Fibroblast of skin of right quadriceps (primary cell): Measurements from ENCODE around the gene TTC12.

Source experiments
- DNase-seq: peaks from one replicate; pipeline ENCODE4 v3.0.0-alpha.2; 2013

TTC12 gene

DNA sequence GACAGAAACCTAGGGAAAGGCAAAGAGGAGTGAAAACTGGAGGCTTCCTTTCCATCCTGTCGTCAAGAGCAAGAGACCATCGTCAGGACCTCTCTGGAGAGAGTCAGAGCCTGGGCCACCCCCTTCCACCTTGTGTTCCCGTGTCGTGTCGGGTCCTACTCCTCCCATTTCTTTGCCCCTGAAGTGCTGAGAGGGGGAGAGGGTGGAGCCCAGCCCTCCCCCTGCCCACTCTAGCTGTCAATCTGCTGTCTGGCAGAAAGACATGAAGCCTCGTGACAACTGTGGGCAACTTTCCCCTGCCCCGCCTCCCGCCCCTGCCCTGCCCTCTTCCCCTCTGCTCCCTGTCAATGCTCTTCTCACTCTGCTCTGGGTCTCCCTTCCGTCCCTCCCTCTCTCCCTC is 93.8 kb downstream of the TTC12 start:
- DNase-seq: no peak

DNA sequence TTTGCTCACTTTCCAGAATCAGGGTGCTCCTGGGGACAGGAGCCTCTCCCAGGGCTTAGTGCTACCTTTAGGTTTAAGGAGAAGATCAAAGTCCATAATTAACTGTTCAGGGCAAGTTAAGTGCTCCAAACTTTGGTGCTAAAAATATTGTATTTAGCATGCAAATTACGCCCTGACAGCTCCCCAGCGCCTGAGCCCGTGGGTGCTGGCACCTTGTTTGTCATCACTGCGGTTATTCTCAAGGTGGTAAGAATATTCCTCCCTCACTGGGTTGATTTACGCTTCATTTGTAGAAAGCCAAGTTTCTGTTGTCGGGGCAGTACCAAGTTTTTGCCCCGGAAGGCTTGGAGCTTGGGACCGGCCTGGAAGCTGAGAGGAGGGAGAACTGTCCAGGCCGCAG is 94.5 kb downstream of the TTC12 start:
- no peak for DNase-seq

DNA sequence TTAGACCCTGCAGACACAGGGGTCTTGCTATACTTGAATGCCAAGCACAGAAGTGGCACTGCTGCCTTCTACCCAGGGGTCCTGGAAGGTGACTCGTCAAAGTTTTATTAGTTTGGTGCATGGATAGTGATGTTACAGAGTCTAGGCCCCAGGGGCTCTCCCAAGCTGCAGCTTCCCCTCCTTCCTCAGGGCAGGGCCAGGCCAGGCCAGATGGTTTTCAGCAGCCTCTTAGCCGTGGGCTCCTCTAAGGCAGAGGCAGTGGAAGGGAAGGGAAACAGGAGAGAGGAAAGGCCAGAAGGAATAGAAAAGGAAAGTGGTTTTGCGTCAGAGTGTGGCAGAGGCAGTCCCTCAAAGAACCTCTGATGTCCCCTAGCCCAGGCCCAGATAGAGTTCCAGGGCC is 95.1 kb downstream of the TTC12 start:
- DNase-seq: no peak

DNA sequence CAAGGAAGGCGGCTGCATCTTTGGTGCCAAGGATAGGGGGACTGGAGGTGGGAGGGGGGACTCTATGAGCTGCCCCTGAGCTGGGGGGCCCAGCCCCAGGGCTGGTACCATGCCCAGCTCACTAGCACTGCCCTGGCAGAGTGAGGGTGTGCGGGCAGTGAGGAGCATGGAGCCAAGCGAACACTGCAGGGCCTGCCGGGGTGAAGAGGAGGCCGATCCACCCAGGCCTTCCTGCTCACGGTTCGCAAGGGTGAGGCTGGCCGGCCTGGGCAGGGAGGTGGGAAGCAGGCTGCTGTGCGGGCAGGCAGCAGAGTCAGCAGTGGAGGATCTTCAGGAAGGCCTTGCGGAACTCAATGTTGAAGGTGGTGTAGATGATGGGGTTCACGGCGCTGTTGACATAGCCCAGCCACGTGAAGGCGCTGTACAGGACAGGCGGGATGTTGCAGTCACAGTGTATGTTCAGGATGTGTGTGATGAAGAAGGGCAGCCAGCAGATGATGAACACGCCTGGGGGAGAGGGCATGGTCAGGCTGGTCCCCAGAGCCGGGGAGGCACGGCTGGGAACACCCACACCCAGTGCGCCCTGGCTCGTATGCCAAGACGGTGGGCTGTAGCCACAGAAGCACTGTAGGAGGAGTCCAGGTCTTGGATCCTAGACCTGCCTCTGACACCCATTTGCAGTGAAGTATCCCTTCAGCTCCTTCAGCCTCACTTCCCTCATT is 96.2 kb downstream of the TTC12 start:
- no peak for DNase-seq

DNA sequence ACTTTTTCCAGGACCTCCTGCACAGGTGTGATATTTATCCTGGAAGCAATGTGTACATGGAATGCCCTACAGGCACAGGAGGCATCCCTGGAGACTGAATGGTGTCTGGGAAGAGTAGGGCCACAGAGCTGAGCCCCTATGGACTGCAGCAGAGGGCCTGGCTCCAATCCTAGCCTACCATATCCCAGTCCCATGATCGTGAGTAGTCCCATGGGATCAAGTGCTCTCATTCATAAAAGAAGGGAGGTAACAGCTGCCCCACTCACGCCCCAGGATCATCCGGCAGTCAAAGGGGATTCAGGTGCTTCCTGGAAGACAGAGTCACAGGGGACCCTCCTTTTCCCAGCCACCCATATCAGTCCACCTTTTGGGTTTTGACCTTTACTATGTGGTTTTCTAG is 97.2 kb downstream of the TTC12 start:
- no peak for DNase-seq

DNA sequence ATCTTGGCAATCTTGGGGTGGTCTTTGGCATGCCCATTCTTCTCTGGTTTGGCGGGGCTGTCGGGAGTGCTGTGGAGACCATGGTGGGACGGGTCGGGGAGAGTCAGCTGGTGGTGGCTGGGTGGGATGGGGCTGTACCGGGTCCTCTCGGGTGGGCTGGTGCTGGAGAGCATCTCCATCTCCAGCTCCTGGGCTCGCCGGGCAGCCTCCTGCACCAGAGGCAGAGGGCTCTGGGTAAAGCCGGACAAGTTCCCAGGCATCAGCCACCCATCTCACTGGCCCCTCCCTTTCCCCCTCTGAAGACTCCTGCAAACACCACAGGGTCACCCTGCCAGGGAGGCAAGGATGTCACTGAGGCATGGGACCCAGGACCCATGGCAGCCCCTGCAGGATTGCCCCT is 98.3 kb downstream of the TTC12 start:
- DNase-seq: no peak

DNA sequence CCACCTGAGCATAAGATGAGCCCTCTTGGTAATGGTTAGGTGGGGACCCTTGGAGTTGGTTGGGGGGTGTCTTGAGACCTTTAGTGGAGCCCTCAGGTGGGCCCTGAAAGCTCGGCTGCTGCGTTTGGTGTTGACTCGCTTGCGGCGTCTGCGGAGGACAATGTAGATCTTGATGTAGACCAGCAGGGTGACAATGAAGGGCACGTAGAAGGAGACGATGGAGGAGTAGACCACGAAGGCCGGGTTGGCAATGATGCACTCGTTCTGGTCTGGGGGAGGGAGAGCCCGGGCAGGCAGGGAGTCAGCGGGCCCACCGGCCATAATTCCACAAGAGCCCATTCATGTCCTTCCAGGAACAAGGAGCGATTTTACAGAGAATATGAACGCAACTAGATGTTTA is 101.0 kb downstream of the TTC12 start:
- DNase-seq: no peak
